Calu3 (cell line): ENCODE data around the gene HIGD1B. TPM values are rescaled to one million over a fixed set of nuclear protein-coding genes. Genes with fewer than 3 reads are reported as not detected.
A peak's percentile ranks its signal among the peaks of the same experiment; 100 is the strongest.
"Not testable (repeated sequence)": the region's sequence is repeated elsewhere in the genome, so short reads cannot be mapped to it uniquely, and the experiment has no call there.

Experiments
- BruUV-seq: library from RNA; stranded (reverse); fragments of 400-500 nt; replicated peaks from 2 replicates; lab custom pipeline; 2021; lab: Mats Ljungman, UMichigan
- CTCF ChIA-PET: fragments of 300-600 bp; sonication (Branson Sonifier 250); formaldehyde crosslinking; loops from one replicate; lab custom pipeline; 2022; ENCODE audit warnings: antibody characterized with exemption; lab: Charles Lee
- DNase-seq: peaks from one replicate; pipeline ENCODE4 v3.0.0; 2022
- H3K27ac Mint-ChIP-seq: one replicate; pipeline ENCODE4 v1.8.0; 2022; ENCODE audit warnings: mixed read lengths; ENCODE audit not compliant: unreplicated experiment
- H3K27me3 Mint-ChIP-seq: one replicate; pipeline ENCODE4 v1.8.0; 2022; ENCODE audit warnings: mixed read lengths; ENCODE audit not compliant: unreplicated experiment
- H3K36me3 Mint-ChIP-seq: one replicate; pipeline ENCODE4 v1.8.0; 2022; ENCODE audit warnings: mild to moderate bottlenecking, moderate library complexity, mixed read lengths; ENCODE audit not compliant: insufficient read depth, unreplicated experiment
- H3K4me1 Mint-ChIP-seq: one replicate; pipeline ENCODE4 v1.8.0; 2022; ENCODE audit warnings: mild to moderate bottlenecking, low read depth, mixed read lengths; ENCODE audit not compliant: unreplicated experiment
- H3K4me3 Mint-ChIP-seq: one replicate; pipeline ENCODE4 v1.8.0; 2022; ENCODE audit warnings: mild to moderate bottlenecking, low read depth, moderate library complexity, mixed read lengths; ENCODE audit not compliant: unreplicated experiment
- H3K9me3 Mint-ChIP-seq: one replicate; pipeline ENCODE4 v1.8.0; 2022; ENCODE audit warnings: low read depth, mixed read lengths; ENCODE audit not compliant: unreplicated experiment
- intact Hi-C: fragments of 100-400 bp; cut with micrococcal nuclease; formaldehyde crosslinking; loops from one replicate; pipeline ENCODE4 v1.10.0; 2022; ENCODE audit not compliant: unreplicated experiment
- total RNA-seq: library from RNA; stranded (reverse); gene quantifications from 2 replicates; pipeline ENCODE4 v1.2.3, GENCODE V29; 2022
- TF ChIP-seq, protein P1 (sequence below): fragments of 200-600 bp; IDR thresholded peaks from one replicate; pipeline ENCODE4 v1.8.0; 2022; ENCODE audit warnings: antibody characterized with exemption; ENCODE audit not compliant: unreplicated experiment

The HIGD1B gene
- total RNA-seq, 1 experiment from 2014 or later = not detected

DNA sequence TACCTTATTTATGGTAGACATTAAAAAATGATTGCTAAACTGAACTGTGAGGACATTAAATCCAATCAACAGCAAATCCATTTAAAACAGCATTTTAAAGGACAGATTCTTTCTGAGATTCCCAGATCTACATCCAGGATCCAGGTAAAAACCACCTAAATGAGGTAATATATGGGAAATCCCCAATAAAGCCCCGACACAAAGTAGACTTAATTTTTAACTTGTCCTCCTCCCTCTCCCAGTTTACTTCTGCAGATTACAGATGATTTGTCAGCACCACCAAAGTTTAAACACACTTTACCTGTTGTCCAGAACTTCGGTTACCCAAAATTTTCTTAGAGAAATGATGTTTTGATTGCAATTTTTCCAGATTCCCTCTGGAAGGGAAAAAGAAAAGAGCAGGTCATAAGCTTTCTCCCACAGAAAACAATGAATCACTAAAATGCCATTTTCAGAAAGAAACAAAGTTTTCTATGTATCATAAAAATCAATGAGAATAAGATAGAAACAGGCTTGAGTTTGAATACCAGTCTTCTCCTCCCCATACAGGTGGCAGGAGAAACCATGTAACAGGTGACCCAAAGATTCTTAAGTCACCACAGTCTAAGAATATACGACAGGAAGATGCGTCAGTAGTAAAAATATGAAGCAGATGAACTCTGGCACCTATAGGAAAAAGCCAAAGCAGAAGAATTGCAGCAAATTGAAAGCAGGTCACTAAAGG is 40.4 kb upstream of the HIGD1B start:
- peak overlapping the region; percentile 12 for H3K27ac Mint-ChIP-seq
- H3K27me3 Mint-ChIP-seq = no peaks in the 10 kb centered on the region
- DNase-seq = no peak
- H3K36me3 Mint-ChIP-seq = peaks cover 27% of the 10 kb centered on the region
- H3K4me1 Mint-ChIP-seq = peaks cover 39% of the 10 kb centered on the region
- H3K4me3 Mint-ChIP-seq = peak overlapping the region; percentile 24
- H3K9me3 Mint-ChIP-seq = no peaks in the 10 kb centered on the region
- intact Hi-C loops = no loop called here
- CTCF ChIA-PET = interaction anchor here (0.6 to 1.4 kb wide), 3 partner anchors 21 to 405 kb away, joined by 3 to 4 read pairs (median 3); no protein-coding TSS in a partner anchor
- no TSS peak for BruUV-seq
- TF ChIP-seq, protein P1, sequence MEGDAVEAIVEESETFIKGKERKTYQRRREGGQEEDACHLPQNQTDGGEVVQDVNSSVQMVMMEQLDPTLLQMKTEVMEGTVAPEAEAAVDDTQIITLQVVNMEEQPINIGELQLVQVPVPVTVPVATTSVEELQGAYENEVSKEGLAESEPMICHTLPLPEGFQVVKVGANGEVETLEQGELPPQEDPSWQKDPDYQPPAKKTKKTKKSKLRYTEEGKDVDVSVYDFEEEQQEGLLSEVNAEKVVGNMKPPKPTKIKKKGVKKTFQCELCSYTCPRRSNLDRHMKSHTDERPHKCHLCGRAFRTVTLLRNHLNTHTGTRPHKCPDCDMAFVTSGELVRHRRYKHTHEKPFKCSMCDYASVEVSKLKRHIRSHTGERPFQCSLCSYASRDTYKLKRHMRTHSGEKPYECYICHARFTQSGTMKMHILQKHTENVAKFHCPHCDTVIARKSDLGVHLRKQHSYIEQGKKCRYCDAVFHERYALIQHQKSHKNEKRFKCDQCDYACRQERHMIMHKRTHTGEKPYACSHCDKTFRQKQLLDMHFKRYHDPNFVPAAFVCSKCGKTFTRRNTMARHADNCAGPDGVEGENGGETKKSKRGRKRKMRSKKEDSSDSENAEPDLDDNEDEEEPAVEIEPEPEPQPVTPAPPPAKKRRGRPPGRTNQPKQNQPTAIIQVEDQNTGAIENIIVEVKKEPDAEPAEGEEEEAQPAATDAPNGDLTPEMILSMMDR = no peak

DNA sequence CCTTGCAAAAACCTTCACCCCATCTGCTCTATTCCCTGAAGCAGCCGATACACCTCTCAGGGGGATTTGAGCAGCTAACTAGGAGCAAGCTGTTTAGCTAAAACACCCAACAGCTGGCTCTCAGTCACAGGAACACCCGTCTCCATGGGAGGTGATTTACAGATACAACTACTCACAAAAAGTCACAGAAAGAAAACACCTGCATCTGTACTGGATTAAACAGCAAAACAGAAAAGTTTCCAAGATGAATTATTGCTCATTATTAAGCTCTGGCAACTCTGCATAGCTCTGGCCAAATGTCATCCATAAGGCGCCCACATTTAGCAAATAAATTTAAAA is 39.9 kb upstream of the HIGD1B start:
- TF ChIP-seq, protein P1 = no peak
- Mint-ChIP-seq H3K27me3 (no peaks in the 10 kb centered on the region), H3K4me3 (peak overlapping the region; percentile 24), H3K27ac (peak overlapping the region; percentile 12), H3K36me3 (peaks cover 22% of the 10 kb centered on the region), H3K9me3 (no peaks in the 10 kb centered on the region), H3K4me1 (peaks cover 42% of the 10 kb centered on the region)
- intact Hi-C loops = no loop called here
- CTCF ChIA-PET = interaction anchor here (0.6 to 1.4 kb wide), 6 partner anchors 12 to 406 kb away, joined by 3 to 5 read pairs (median 4); no protein-coding TSS in a partner anchor
- no peak for DNase-seq
- no TSS peak for BruUV-seq

DNA sequence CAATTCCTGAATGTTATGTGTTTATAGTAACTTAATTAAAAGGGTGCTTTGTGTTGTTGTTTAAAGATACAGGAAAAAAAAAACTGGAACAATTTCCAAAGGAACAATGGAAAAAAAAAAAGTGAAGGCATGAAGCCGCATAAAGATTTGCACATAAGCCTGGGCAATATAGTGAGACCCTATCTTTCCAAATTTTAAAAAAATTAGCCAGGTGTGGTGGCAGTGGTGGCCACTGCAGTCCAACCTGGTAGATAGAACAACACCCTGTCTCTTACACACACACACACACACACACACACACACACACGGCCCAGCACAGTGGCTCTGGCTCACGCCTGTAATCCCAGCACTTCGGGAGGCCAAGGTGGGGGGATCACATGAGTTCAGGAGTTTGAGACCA is 39.5 kb upstream of the HIGD1B start:
- DNase-seq = no peak
- Mint-ChIP-seq H3K9me3 (no peaks in the 10 kb centered on the region), H3K4me1 (peaks cover 46% of the 10 kb centered on the region), H3K27me3 (no peaks in the 10 kb centered on the region), H3K36me3 (peaks cover 21% of the 10 kb centered on the region), H3K4me3 (no peak overlapping the region), H3K27ac (peak overlapping the region; percentile 12)
- TF ChIP-seq, protein P1 = no peak
- CTCF ChIA-PET = interaction anchor here (0.6 to 1.4 kb wide), 6 partner anchors 13 to 406 kb away, joined by 3 to 5 read pairs (median 4); no protein-coding TSS in a partner anchor
- intact Hi-C loops = no loop called here
- BruUV-seq = no TSS peak

DNA sequence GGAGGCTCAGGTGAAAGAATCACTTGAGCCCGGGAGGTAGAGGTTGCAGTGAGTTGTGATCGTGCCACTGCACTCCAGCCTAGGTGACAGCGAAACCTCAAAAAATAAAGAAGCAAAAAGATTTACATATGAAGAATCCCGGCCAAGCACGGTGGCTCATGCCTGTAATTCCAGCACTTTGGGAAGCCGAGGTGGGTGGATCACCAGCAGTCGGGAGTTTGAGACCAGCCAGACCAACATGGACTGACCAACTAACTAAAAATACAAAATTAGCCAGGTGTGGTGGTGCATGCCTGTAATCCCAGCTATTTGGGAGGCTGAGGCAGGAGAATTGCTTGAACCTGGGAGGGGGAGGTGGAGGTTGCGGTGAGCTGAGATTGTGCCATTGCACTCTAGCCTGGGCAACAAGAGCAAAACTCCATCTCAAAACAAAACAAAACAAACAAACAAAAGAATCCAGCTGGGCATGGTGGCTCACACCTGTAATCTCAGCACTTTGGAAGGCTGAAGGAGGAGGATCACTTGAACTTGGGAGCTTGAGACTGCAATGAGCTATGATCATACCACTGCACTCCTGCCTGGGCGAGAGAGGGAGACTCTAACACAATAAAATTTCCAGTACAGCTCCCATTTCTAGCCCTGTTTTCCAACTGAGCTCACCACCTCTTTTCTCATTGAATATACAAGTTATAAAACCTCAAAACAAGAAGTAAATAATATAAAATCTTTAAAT is 38.9 kb upstream of the HIGD1B start:
- intact Hi-C loops, H3K9me3 Mint-ChIP-seq, H3K27me3 Mint-ChIP-seq, H3K4me3 Mint-ChIP-seq, H3K27ac Mint-ChIP-seq, BruUV-seq, DNase-seq: not testable (repeated sequence)
- Mint-ChIP-seq H3K36me3 (peaks cover 23% of the 10 kb centered on the region), H3K4me1 (peaks cover 53% of the 10 kb centered on the region)
- CTCF ChIA-PET = interaction anchor here (0.6 to 1.2 kb wide), 6 partner anchors 13 to 109 kb away, joined by 3 to 6 read pairs (median 3); no protein-coding TSS in a partner anchor
